GM12878 (cell line): ENCODE measurements around the gene KIF2A.
"Not testable (repeated sequence)": the region's sequence is repeated elsewhere in the genome, so short reads cannot be mapped to it uniquely, and the experiment has no call there.

Experiments
- CHD2 ChIP-seq: IDR thresholded peaks from 2 replicates; pipeline ENCODE4 v1.6.1; 2011; ENCODE audit warnings: low read depth, low read length, improper control_type of control experiment, borderline replicate concordance
- CREB1 ChIP-seq: IDR thresholded peaks from 2 replicates; pipeline ENCODE4 v1.6.1; 2012; ENCODE audit warnings: low read depth, mild to moderate bottlenecking, inconsistent platforms
- CTCF ChIP-seq, 3 experiments: IDR thresholded peaks in 2 of 3; conservative IDR thresholded peaks in 1 of 3; 2 replicates each; pipeline ENCODE4 v1.5.1; 2011; ENCODE audit warnings: low read depth in 3 of 3, low read length in 3 of 3, mild to moderate bottlenecking in 3 of 3, control low read depth in 2 of 3, moderate library complexity in 2 of 3, inconsistent platforms in 1 of 3, mixed read lengths in 1 of 3; ENCODE audit not compliant: control insufficient read depth in 2 of 3, insufficient read depth in 1 of 3; ENCODE audit errors: extremely low read depth in 1 of 3
- EP300 ChIP-seq, 2 experiments: fragments of 150-350 bp in 1 of 2; IDR thresholded peaks; 2 replicates each; pipeline ENCODE4 v1.6.1; 2011 to 2012; ENCODE audit warnings: low read depth in 2 of 2, low read length in 2 of 2, borderline replicate concordance in 1 of 2, improper control_type of control experiment in 1 of 2, inconsistent platforms in 1 of 2; ENCODE audit not compliant: control insufficient read depth in 1 of 2
- HSF1 ChIP-seq: fragments of 150-350 bp; IDR thresholded peaks from 2 replicates; pipeline ENCODE4 v1.6.1; 2014; ENCODE audit warnings: mild to moderate bottlenecking, low read depth, low read length
- MXI1 ChIP-seq: fragments of 150-350 bp; IDR thresholded peaks from 2 replicates; pipeline ENCODE4 v1.6.1; 2011; ENCODE audit warnings: low read depth, mild to moderate bottlenecking, inconsistent platforms, low read length, improper control_type of control experiment
- MYB ChIP-seq: fragments of 150-350 bp; IDR thresholded peaks from 2 replicates; pipeline ENCODE4 v1.6.1; 2014; ENCODE audit warnings: mild to moderate bottlenecking, low read depth, low read length, borderline replicate concordance
- MYC ChIP-seq: IDR thresholded peaks from 2 replicates; pipeline ENCODE4 v1.6.1; 2011; ENCODE audit warnings: mild to moderate bottlenecking, low read length, moderate library complexity, inconsistent platforms; ENCODE audit not compliant: insufficient read depth, insufficient replicate concordance, insufficient read length, severe bottlenecking
- POLR2A ChIP-seq: IDR thresholded peaks from 2 replicates; pipeline ENCODE4 v1.6.1; 2011; ENCODE audit warnings: low read depth, mild to moderate bottlenecking, low read length
- RAD21 ChIP-seq: IDR thresholded peaks from 2 replicates; pipeline ENCODE4 v1.6.1; 2011; ENCODE audit warnings: mild to moderate bottlenecking, low read depth, low read length, moderate library complexity; ENCODE audit not compliant: insufficient read depth
- REST ChIP-seq: IDR thresholded peaks from 2 replicates; pipeline ENCODE4 v1.6.1; 2012; ENCODE audit warnings: mild to moderate bottlenecking, low read depth, low read length
- ZZZ3 ChIP-seq: IDR thresholded peaks from 2 replicates; pipeline ENCODE4 v1.6.1; 2011; ENCODE audit warnings: low read depth; ENCODE audit not compliant: control insufficient read depth, insufficient read length
- TF ChIP-seq, protein P1 (sequence below): fragments of 450-650 bp; IDR thresholded peaks from 2 replicates; pipeline ENCODE4 v1.6.1; 2017; ENCODE audit warnings: mild to moderate bottlenecking
- TF ChIP-seq, protein P2 (sequence below): IDR thresholded peaks from 2 replicates; pipeline ENCODE4 v1.6.1; 2012; ENCODE audit warnings: low read length, inconsistent platforms

GRCh38 chr5:62291829-62292228 lies 14.2 kb upstream of the KIF2A start:
- not testable (repeated sequence) for TF ChIP-seq MXI1; EP300 (IDR thresholded peaks at IDR 0.05; ENCODE audit: borderline replicate concordance in 1 of 2, control insufficient read depth in 1 of 2, low read depth in 2 of 2, low read length in 2 of 2); CTCF (IDR thresholded peaks at IDR 0.05 in 2 of 3, conservative IDR thresholded peaks at IDR 0.05 in 1 of 3; ENCODE audit: control insufficient read depth in 2 of 3, extremely low read depth in 1 of 3, insufficient read depth in 1 of 3, low read depth in 3 of 3, low read length in 3 of 3); CREB1; REST; RAD21; MYB; CHD2; POLR2A; HSF1; ZZZ3; MYC
- TF ChIP-seq, protein P1, sequence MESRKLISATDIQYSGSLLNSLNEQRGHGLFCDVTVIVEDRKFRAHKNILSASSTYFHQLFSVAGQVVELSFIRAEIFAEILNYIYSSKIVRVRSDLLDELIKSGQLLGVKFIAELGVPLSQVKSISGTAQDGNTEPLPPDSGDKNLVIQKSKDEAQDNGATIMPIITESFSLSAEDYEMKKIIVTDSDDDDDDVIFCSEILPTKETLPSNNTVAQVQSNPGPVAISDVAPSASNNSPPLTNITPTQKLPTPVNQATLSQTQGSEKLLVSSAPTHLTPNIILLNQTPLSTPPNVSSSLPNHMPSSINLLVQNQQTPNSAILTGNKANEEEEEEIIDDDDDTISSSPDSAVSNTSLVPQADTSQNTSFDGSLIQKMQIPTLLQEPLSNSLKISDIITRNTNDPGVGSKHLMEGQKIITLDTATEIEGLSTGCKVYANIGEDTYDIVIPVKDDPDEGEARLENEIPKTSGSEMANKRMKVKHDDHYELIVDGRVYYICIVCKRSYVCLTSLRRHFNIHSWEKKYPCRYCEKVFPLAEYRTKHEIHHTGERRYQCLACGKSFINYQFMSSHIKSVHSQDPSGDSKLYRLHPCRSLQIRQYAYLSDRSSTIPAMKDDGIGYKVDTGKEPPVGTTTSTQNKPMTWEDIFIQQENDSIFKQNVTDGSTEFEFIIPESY = not testable (repeated sequence)
- TF ChIP-seq, protein P2, sequence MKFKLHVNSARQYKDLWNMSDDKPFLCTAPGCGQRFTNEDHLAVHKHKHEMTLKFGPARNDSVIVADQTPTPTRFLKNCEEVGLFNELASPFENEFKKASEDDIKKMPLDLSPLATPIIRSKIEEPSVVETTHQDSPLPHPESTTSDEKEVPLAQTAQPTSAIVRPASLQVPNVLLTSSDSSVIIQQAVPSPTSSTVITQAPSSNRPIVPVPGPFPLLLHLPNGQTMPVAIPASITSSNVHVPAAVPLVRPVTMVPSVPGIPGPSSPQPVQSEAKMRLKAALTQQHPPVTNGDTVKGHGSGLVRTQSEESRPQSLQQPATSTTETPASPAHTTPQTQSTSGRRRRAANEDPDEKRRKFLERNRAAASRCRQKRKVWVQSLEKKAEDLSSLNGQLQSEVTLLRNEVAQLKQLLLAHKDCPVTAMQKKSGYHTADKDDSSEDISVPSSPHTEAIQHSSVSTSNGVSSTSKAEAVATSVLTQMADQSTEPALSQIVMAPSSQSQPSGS = not testable (repeated sequence)
